Right lobe of liver (tissue), 4 donors: ENCODE results near the gene PDXP.

Experiments used
- POLR2A ChIP-seq: fragments of 450-650 bp; IDR thresholded peaks from one replicate; pipeline ENCODE4 v1.6.1; 2017; ENCODE audit warnings: antibody characterized with exemption, mild to moderate bottlenecking
- TF ChIP-seq, protein P1 (sequence below), 4 donors: fragments of 200-600 bp in 3 of 4; fragments of 450-650 bp in 1 of 4; IDR thresholded peaks; one replicate each; pipeline versions ENCODE4 v1.5.1 to v1.8.0; 2016 to 2022; ENCODE audit warnings: antibody characterized with exemption in 4 of 4, mild to moderate bottlenecking in 2 of 4
- donor health status: DM: no; HTN: no; CAD: no.
- donor health status: DM: no; HTN: no; CAD: no.
- donor health status: DM: no; HTN: yes; CAD: no.

DNA sequence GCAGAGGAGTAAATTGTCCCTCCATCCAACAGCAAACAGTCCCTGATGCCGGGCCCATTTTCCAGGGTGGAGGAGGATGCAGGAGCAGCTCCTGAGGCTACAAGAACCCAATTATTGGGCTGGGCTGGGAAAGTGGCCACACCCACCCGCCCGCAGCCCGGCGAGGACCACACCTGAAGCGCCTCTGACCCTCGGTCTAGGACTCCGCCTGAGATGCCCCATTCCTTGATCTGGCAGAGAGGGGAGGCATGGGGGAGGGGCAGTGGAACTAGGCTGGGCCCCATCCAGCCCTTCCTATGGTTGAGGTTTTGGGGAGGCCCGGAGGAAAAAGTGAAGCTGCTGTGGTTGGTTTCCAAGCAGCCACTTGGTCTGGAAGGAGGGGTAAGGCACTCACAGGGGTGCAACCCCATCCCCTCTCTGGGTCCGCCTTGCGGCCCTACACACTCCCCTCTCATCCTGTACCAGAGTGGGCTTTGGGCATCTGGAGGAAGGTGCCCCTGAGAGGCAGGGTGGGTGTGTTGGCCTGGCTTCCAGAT is 14.5 kb downstream of the PDXP start:
- TF ChIP-seq, protein P1, sequence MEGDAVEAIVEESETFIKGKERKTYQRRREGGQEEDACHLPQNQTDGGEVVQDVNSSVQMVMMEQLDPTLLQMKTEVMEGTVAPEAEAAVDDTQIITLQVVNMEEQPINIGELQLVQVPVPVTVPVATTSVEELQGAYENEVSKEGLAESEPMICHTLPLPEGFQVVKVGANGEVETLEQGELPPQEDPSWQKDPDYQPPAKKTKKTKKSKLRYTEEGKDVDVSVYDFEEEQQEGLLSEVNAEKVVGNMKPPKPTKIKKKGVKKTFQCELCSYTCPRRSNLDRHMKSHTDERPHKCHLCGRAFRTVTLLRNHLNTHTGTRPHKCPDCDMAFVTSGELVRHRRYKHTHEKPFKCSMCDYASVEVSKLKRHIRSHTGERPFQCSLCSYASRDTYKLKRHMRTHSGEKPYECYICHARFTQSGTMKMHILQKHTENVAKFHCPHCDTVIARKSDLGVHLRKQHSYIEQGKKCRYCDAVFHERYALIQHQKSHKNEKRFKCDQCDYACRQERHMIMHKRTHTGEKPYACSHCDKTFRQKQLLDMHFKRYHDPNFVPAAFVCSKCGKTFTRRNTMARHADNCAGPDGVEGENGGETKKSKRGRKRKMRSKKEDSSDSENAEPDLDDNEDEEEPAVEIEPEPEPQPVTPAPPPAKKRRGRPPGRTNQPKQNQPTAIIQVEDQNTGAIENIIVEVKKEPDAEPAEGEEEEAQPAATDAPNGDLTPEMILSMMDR (IDR thresholded peaks at IDR 0.05), result no peak
- TF ChIP-seq POLR2A, result no peak
